Inflammatory macrophage treated with lipopolysaccharide for 1 hour (primary cell): ENCODE results near the gene PIP5K1B.
"Not testable (repeated sequence)": the region's sequence is repeated elsewhere in the genome, so short reads cannot be mapped to it uniquely, and the experiment has no call there.

Source experiments
- DNase-seq, 2 donors: peaks; one replicate each; pipeline ENCODE4 v3.0.0-alpha.2; 2020 to 2022

Gene PIP5K1B, protein sequence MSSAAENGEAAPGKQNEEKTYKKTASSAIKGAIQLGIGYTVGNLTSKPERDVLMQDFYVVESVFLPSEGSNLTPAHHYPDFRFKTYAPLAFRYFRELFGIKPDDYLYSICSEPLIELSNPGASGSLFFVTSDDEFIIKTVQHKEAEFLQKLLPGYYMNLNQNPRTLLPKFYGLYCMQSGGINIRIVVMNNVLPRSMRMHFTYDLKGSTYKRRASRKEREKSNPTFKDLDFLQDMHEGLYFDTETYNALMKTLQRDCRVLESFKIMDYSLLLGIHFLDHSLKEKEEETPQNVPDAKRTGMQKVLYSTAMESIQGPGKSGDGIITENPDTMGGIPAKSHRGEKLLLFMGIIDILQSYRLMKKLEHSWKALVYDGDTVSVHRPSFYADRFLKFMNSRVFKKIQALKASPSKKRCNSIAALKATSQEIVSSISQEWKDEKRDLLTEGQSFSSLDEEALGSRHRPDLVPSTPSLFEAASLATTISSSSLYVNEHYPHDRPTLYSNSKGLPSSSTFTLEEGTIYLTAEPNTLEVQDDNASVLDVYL

DNA sequence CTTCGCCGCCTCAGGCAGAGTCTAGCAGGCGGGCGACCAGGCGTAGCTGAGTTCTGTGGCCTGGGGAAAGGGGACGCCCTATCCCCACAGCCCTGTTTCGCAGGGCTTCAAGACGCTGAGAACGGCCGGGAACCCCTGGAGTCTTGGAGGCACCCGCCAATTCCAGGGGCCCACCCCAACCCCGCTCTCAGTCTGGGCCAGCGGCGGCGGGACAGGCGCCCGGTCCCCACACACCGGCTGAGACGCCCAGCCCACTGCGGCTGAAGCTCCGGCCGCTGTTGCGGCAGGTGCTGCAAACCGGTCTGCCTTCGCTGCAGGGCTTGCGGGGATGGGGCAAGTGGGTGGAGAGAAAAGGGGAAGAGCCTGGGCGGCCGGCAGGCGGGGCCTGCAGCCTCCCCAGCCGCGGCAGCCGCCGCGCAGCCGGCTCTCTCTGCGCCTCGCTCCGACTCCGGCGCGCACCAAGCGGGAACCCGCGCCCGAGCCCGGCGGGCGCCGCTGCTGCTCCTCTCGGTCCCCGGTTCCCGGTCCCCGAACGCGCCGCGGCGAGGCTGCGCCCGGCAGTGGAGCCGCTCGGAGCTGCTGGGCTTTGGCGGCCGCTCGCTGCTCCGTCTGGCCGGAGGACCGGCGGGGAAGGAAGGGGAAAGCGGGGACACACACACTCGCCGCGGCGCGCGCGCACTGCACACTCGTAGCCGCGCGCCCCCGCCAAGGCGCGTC lies at the start of gene PIP5K1B:
PIP5K1B (plus strand) TSS at position 427 of the 717 bp plus-strand sequence. CDS start 117,375 bp downstream, outside the sequence.
- peak; percentile 59 to 66 for DNase-seq

GRCh38 chr9:68664036-68664435 lies 41.0 kb upstream of the PIP5K1B start:
- DNase-seq = no peak

DNA sequence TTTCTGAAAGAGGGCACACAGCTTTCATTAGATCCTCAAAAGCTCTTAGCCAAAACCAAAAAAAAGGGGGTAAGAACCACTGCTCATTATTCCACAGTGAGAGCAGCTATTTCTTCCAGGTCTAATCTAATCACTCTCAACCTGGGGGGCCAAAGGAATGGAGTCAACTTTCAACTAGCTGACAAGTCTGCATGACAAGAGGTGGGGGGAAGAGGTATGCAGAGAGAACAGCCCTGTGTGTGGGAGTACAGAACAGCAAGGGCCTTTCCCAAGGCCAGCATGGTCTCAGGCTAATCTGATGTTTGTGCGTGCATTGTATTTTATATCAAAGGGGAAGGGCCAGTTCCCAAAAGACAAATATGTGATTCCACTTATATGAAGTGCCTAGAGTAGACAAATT lies 36.9 kb upstream of the PIP5K1B start:
- no peak for DNase-seq

DNA sequence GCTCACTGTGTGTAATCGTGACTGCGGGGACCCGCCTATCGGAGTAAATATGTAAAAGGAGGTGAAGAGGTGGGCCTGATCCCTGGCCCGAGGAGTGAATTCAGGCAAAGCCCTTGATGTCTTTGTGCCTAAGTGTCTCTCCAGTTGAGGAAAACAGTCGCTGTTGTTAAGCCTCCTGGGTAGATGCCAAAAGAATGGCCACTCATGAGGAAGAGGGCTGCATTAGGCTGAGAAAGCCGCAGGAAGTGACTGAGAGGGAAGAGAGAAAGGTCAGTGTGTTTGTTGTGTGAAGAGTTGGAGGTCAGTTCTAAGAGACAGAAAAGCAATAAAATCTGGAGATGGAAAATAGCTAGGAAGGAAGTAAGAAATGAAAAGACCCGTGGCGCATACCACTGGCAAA lies 35.8 kb upstream of the PIP5K1B start:
- DNase-seq = no peak

GRCh38 chr9:68672215-68672614 lies 32.8 kb upstream of the PIP5K1B start:
- DNase-seq = no peak

GRCh38 chr9:68672625-68673024 lies 32.4 kb upstream of the PIP5K1B start:
- DNase-seq = no peak

GRCh38 chr9:68678430-68678829 lies 26.6 kb upstream of the PIP5K1B start:
- DNase-seq = no peak

DNA sequence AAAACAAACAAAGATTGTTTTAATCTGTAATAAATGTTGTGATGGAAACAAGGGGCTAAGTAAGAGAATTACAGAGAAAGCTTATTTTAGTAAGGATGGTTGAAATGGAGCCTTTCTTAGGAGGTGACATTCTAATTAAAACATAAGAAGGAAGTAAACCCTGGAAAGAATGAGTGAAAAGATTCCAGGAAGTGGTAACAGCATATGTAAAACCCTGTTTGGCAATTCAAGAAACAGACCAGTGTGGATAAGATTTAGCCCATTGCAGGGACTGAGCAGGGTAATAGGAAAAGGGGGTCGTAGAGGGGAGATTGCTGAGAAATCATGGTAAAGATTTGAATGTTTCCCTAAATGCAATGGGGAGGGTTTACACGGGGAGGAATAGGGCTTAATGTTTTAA lies 21.6 kb upstream of the PIP5K1B start:
- DNase-seq = no peak

- no peak for DNase-seq
Measured at GRCh38 chr9:68685213-68685612, 19.8 kb upstream of the PIP5K1B start.

- peak in 1 of 2 donors; percentile 50 for DNase-seq
Measured at GRCh38 chr9:68685770-68686169, 19.3 kb upstream of the PIP5K1B start.

DNA sequence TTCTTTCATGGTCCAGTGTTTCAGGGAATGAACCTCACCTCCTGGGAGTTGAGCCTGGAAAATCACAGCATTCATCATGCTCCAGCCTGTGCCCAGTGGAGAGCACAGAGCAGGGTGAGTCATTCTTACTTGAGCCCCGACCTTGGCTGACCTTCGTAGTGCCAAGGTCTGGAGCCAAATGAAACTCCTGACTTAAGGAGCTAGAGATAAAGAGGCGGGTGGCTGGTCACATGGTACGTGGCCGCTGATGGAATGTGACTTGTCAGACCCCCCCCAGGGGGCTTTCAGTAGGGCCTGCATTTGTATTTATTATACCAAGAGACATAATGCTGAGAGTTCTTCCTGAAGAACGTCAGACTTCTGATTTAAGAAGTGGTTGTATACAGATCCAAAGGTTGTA lies 15.0 kb upstream of the PIP5K1B start:
- no peak for DNase-seq

DNA sequence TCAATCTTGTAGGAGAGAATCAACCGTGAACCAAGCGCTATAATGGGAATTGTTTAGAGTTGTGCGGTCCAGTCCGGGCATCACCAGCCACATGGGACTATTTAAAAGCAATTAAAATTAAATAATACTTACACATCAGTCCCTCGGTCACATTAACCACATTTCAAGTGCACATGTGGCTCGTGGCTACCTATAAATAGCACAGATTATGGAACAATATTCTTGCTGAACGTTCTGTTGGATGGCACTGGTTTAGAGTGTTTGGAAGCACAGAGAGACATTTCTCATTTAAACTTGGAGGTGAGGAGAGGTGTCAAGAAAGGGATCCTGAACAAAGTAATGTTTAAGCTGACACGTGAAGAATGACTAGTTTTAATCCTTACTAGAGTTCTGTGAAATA lies 12.5 kb upstream of the PIP5K1B start:
- no peak for DNase-seq

GRCh38 chr9:68694125-68694524 lies 10.9 kb upstream of the PIP5K1B start:
- no peak for DNase-seq

- no peak for DNase-seq
Measured at GRCh38 chr9:68697851-68698250, 7.2 kb upstream of the PIP5K1B start.

DNA sequence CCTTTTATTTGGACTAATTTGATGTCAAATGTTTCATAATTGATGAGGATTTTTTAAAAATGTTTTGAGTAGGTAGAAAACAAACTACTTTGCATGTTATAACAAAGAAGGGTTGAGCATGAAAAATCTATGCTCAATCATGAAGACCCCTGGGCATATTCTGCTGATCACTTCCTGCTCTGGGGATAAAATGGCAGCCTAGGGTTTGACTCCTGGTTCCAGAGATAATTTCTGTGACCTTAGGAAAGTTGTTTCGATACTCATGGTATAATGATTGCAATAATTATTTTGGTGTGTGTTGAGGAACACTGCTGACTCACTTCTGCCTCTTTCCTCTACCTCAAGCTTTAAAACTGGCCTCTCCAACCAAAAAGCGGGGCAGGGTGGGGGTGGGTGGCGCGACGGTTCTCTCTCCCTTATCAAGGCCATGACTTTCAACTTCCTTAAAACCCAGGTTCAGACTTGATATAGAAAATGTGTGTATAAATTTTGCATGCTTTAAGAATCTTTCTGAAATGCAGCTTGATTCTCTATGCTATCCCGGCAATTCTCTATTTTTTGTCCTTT lies 6.0 kb upstream of the PIP5K1B start:
- no peak for DNase-seq

- DNase-seq = not testable (repeated sequence)
Measured at GRCh38 chr9:68699625-68700024, 5.4 kb upstream of the PIP5K1B start.

GRCh38 chr9:68702493-68702892 lies 2.5 kb upstream of the PIP5K1B start:
- DNase-seq = no peak

GRCh38 chr9:68703672-68704071 lies 1.4 kb upstream of the PIP5K1B start:
- no peak for DNase-seq

- DNase-seq = no peak
Measured at GRCh38 chr9:68704498-68704813, 584 bp upstream of the PIP5K1B start.

GRCh38 chr9:68705531-68706362 lies 707 bp downstream of the PIP5K1B start:
- peak in 1 of 2 donors; percentile 23 for DNase-seq

- peak in 1 of 2 donors; percentile 29 for DNase-seq
Measured at GRCh38 chr9:68706363-68707201, 1.5 kb downstream of the PIP5K1B start.
